Suprapubic skin (tissue), 4 donors: ENCODE measurements around the gene RRAD. TPM values are rescaled to one million over a fixed set of nuclear protein-coding genes. Genes with fewer than 3 reads are reported as not detected.
A peak's percentile ranks its signal among the peaks of the same experiment; 100 is the strongest.
"Not testable (repeated sequence)": the region's sequence is repeated elsewhere in the genome, so short reads cannot be mapped to it uniquely, and the experiment has no call there.

Experiments
- DNase-seq, 2 donors: peaks; one replicate each; pipeline ENCODE4 v3.0.0-alpha.2; 2019; ENCODE audit warnings: low spot score in 2 of 2
- H3K27ac ChIP-seq: fragments of 200-600 bp; sonication (generic); one replicate; pipeline ENCODE4 v1.5.1; 2019
- H3K27me3 ChIP-seq: fragments of 200-600 bp; sonication (generic); one replicate; pipeline ENCODE4 v1.5.1; 2019
- H3K36me3 ChIP-seq: fragments of 200-600 bp; sonication (generic); one replicate; pipeline ENCODE4 v1.5.1; 2019
- H3K4me1 ChIP-seq: fragments of 200-600 bp; sonication (generic); one replicate; pipeline ENCODE4 v1.5.1; 2019
- H3K4me3 ChIP-seq: fragments of 200-600 bp; sonication (generic); one replicate; pipeline ENCODE4 v1.5.1; 2019; ENCODE audit warnings: mild to moderate bottlenecking
- H3K9me3 ChIP-seq: fragments of 200-600 bp; sonication (generic); one replicate; pipeline ENCODE4 v1.5.1; 2019
- EP300 ChIP-seq: sonication (generic); formaldehyde crosslinking; IDR thresholded peaks from one replicate; pipeline ENCODE4 v1.6.1; 2017; ENCODE audit warnings: antibody characterized with exemption
- POLR2A ChIP-seq, 2 donors: fragments of 450-650 bp; IDR thresholded peaks; one replicate each; pipeline ENCODE4 v1.6.1; 2017; ENCODE audit warnings: antibody characterized with exemption in 2 of 2, mild to moderate bottlenecking in 2 of 2, moderate library complexity in 2 of 2
- POLR2AphosphoS5 ChIP-seq, 3 donors: sonication (generic); formaldehyde crosslinking; IDR thresholded peaks; one replicate each; pipeline ENCODE4 v1.6.1; 2017; ENCODE audit warnings: antibody characterized with exemption in 3 of 3
- WGBS: methylation state at CpG from one replicate; pipeline ENCODE4 v1.1.5; 2018; 5-methylcytosine and 5-hydroxymethylcytosine counted together
- total RNA-seq, 4 donors: library from RNA; depleted of rRNA; stranded (reverse); fragments of >200 nt; gene quantifications; one replicate each; pipeline ENCODE4 v1.1.0, GENCODE V29; 2016
- TF ChIP-seq, protein P1 (sequence below), 2 donors: fragments of 200-600 bp in 1 of 2; fragments of 450-650 bp in 1 of 2; sonication (generic) in 1 of 2; IDR thresholded peaks; one replicate each; pipeline ENCODE4 v1.5.1; 2016 to 2019; ENCODE audit warnings: antibody characterized with exemption in 2 of 2, mild to moderate bottlenecking in 1 of 2, moderate library complexity in 1 of 2

The RRAD gene
- total RNA-seq, 4 donors from 2014 or later = 1.5 to 12.1 (median 4.6) TPM

DNA sequence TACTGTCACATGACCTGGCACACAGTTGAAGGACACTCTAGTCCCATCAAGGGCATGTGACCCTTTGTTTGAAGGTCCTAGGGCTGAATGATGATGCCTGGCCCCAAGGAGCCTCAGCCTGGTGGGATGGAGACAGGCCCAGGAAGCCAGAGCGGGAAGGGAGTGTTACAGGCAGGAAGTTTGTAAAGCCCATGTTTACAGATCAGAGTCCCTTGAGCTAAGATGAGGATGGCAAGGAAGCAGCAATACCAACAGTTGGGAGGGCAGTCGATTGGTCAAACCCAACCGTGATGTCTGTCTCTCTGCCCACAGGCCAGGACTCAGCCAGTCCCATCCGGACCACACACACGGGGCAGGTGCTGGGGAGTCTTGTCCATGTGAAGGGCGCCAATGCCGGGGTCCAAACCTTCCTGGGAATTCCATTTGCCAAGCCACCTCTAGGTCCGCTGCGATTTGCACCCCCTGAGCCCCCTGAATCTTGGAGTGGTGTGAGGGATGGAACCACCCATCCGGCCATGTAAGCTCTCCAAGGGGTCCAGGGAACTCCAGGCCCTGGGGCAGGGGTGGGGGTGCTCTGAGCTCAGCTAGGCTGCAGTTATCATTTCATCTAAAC lies 12.5 kb upstream of the RRAD start:
- peaks cover 30% of the 10 kb centered on the region for H3K4me1 ChIP-seq
- H3K36me3 ChIP-seq = peaks cover 43% of the 10 kb centered on the region
- WGBS = 86% methylated on average over 1 of the region's 10 CpGs
- H3K9me3 ChIP-seq = no peaks in the 10 kb centered on the region
- no peak for TF ChIP-seq POLR2AphosphoS5 (IDR thresholded peaks at IDR 0.05)
- TF ChIP-seq EP300 = no peak
- no peak for TF ChIP-seq POLR2A (IDR thresholded peaks at IDR 0.05)
- TF ChIP-seq, protein P1, sequence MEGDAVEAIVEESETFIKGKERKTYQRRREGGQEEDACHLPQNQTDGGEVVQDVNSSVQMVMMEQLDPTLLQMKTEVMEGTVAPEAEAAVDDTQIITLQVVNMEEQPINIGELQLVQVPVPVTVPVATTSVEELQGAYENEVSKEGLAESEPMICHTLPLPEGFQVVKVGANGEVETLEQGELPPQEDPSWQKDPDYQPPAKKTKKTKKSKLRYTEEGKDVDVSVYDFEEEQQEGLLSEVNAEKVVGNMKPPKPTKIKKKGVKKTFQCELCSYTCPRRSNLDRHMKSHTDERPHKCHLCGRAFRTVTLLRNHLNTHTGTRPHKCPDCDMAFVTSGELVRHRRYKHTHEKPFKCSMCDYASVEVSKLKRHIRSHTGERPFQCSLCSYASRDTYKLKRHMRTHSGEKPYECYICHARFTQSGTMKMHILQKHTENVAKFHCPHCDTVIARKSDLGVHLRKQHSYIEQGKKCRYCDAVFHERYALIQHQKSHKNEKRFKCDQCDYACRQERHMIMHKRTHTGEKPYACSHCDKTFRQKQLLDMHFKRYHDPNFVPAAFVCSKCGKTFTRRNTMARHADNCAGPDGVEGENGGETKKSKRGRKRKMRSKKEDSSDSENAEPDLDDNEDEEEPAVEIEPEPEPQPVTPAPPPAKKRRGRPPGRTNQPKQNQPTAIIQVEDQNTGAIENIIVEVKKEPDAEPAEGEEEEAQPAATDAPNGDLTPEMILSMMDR (IDR thresholded peaks at IDR 0.05) = no peak
- H3K27ac ChIP-seq = no peak overlapping the region
- DNase-seq = no peak
- H3K4me3 ChIP-seq = no peak overlapping the region
- no peaks in the 10 kb centered on the region for H3K27me3 ChIP-seq

DNA sequence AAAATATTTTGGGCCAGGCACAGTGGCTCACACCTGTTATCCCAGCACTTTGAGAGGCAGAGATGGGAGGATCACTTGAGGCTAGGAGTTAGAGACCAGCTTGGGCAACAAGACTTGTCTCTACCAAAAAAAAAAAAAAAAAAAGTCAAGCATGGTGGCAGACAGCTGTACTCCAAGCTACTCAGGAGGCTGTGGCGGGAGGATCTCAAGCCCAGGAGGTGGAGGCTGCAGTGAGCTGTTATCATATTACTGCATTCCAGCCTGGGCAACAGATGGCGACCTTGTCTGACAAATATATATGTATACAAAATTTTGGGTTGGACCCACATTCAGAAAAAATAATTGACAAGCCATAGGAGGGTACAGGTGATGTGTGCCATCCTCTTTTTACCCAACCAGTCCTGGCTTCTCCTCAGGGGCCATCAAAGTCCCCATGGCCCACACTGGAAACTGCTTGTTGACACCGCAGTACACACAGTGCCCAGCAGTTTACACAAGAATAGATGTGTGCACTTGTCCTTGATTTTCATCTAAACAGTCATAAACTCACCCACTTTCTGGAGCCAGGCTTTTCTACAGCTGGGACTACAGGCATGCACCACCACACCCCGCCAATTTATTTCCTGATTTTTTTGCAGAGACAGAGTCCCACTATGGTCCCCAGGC lies 11.7 kb upstream of the RRAD start:
- 92% methylated on average over 4 of the region's 4 CpGs for WGBS
- DNase-seq = no peak
- H3K4me3 ChIP-seq = no peak overlapping the region
- peaks cover 35% of the 10 kb centered on the region for H3K36me3 ChIP-seq
- no peaks in the 10 kb centered on the region for H3K9me3 ChIP-seq
- peaks cover 37% of the 10 kb centered on the region for H3K4me1 ChIP-seq
- H3K27ac ChIP-seq = no peak overlapping the region
- TF ChIP-seq POLR2AphosphoS5 (IDR thresholded peaks at IDR 0.05) = no peak
- no peak for TF ChIP-seq POLR2A (IDR thresholded peaks at IDR 0.05)
- TF ChIP-seq, protein P1 (IDR thresholded peaks at IDR 0.05) = no peak
- TF ChIP-seq EP300 = no peak
- no peaks in the 10 kb centered on the region for H3K27me3 ChIP-seq

DNA sequence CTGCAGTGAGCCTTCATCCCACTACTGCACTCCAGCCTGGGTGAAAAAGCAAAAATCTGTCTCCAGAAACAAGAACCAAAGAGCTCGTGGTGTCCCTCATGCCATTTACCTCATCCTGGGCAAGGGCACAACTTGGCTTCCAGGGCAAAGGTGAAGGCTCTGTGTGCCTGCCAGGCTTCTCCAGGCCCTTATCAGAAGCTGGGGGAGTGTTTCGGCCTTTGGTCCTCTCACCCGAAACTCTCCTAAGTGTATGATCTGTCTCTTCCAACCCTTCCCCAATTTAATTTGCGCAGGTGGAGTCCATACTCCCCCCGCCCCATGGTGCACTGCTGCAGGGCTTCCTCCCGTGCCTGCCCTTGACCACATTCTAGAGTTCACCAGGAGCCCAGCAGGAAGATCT lies 11.1 kb upstream of the RRAD start:
- no peaks in the 10 kb centered on the region for H3K9me3 ChIP-seq
- H3K4me1 ChIP-seq = peaks cover 37% of the 10 kb centered on the region
- H3K27ac ChIP-seq = no peak overlapping the region
- WGBS = 83% methylated on average over 6 of the region's 6 CpGs
- peaks cover 30% of the 10 kb centered on the region for H3K36me3 ChIP-seq
- no peak for TF ChIP-seq POLR2AphosphoS5 (IDR thresholded peaks at IDR 0.05)
- no peak for TF ChIP-seq EP300
- no peak for TF ChIP-seq POLR2A (IDR thresholded peaks at IDR 0.05)
- TF ChIP-seq, protein P1 (IDR thresholded peaks at IDR 0.05) = no peak
- no peaks in the 10 kb centered on the region for H3K27me3 ChIP-seq
- no peak for DNase-seq
- peak overlapping the region; percentile 97 for H3K4me3 ChIP-seq

DNA sequence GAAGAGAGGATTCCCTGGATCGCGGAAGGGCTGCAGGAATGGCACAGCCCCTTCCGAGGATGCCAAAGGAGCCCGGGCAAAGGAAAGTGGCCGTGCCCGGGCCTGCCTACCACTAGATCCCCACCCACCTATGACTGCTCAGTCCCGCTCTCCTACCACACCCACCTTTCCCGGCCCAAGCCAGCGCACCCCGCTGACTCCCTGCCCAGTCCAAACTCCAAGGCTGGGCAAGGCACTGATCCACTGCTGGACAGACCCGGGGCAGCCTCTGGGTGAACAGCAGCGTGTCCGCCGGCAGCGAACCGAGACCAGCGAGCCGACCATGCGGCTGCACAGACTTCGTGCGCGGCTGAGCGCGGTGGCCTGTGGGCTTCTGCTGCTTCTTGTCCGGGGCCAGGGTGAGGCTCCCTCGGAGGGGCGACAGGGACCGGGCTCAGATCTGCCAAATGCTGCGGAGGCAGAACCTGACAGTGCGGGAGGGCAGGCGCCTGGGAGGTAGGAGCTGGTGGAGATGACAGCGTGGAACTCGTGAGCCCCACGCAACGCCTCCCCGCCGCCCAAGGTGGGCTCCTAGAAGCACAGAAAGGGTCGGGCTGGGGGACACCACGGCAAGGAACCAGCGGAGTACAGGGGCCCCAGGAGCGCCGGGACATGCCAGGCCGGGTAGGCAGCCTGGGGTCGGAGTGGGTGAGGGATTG lies 10.1 kb upstream of the RRAD start, which contains the start of gene CES2:
TSS of gene CES2 (plus strand) at position 203 of the 698 bp plus-strand sequence. CDS start at position 323, 120 bp downstream.
- Histone ChIP-seq H3K4me1 (peaks cover 37% of the 10 kb centered on the region), H3K27ac (peak within 1 kb of the TSS; percentile 92), H3K4me3 (peak within 1 kb of the TSS; percentile 97), H3K9me3 (no peaks in the 10 kb centered on the region), H3K36me3 (peaks cover 20% of the 10 kb centered on the region), H3K27me3 (no peaks in the 10 kb centered on the region)
- DNase-seq = peak in 1 of 2 donors; percentile 80
- WGBS = 18% methylated on average over 23 of the region's 44 CpGs
- TF ChIP-seq POLR2A (IDR thresholded peaks at IDR 0.05) (no peak), EP300 (no peak), POLR2AphosphoS5 (IDR thresholded peaks at IDR 0.05) (no peak)
- TF ChIP-seq, protein P1 (IDR thresholded peaks at IDR 0.05) = no peak

DNA sequence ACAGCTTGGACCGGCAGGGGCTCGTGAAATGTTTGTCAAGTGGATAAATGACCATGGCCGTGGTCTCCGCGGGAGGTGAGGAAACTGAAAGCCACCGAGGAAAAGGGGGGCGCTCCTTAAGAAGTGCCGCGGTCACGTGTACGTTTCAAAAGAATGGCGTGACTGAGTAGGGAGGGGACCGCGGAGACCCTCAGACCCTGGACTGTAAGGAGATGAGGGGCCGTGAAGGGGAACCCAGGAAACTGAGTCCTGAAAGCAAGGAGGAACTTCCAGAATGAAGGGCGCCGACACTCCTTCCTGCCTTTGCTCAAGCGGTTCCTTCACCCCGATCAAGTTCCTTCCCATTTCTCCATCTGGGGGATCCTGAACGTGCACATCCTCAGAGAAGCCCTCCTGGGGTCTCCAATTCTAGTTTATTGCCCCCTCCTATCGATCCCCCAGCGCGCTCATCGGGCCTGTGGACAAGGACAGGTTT lies 9.5 kb upstream of the RRAD start:
- H3K9me3 ChIP-seq, H3K27me3 ChIP-seq, DNase-seq: not testable (repeated sequence)
- Histone ChIP-seq H3K36me3 (peaks cover 14% of the 10 kb centered on the region), H3K4me3 (peak overlapping the region; percentile 97), H3K27ac (peak overlapping the region; percentile 92), H3K4me1 (peaks cover 37% of the 10 kb centered on the region)
- WGBS = under 1% methylated on average over 22 of the region's 24 CpGs
